ENCODE results near the gene GPLD1.

DNA sequence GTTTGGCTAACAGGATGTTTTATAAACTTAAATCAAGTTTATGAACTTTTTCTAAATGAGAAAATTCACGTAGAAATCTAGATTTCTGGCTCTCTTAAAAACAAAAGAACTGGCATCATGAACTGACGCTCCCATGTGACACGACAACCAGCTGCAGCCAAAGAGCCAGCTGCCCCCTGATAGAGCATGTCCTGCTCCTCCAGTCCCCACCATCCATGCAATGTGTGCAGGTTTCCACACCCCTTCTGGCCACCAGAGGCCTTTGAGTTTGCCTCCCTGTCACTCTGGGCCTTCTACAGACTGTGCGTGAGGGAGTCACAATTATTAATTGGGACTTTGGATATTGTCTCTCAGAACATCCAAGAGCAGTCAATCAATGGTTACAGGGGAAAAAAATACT, 1.6 kb upstream of the GPLD1 start:
- TF ChIP-seq, protein P1, sequence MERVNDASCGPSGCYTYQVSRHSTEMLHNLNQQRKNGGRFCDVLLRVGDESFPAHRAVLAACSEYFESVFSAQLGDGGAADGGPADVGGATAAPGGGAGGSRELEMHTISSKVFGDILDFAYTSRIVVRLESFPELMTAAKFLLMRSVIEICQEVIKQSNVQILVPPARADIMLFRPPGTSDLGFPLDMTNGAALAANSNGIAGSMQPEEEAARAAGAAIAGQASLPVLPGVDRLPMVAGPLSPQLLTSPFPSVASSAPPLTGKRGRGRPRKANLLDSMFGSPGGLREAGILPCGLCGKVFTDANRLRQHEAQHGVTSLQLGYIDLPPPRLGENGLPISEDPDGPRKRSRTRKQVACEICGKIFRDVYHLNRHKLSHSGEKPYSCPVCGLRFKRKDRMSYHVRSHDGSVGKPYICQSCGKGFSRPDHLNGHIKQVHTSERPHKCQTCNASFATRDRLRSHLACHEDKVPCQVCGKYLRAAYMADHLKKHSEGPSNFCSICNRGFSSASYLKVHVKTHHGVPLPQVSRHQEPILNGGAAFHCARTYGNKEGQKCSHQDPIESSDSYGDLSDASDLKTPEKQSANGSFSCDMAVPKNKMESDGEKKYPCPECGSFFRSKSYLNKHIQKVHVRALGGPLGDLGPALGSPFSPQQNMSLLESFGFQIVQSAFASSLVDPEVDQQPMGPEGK (CRISPR knock-in tag; IDR thresholded peaks at IDR 0.05; ENCODE audit: borderline replicate concordance), result no peak
- TF ChIP-seq ISL1 (CRISPR knock-in tag; IDR thresholded peaks at IDR 0.05) (no peak), ARNTL (CRISPR knock-in tag; IDR thresholded peaks at IDR 0.05; ENCODE audit: borderline replicate concordance, low read depth) (no peak)
